HEK293 (cell line): ENCODE data around the gene GSN.
A peak's percentile ranks its signal among the peaks of the same experiment; 100 is the strongest.

ENCODE experiments used
- CTCF ChIA-PET: fragments of 350-600 bp; formaldehyde crosslinking; extraction: SDS; loops from one replicate; lab custom pipeline; 2021; ENCODE audit warnings: antibody characterized with exemption; lab: Yijun Ruan, JAX
- POLR2A ChIA-PET: fragments of 300-600 bp; formaldehyde crosslinking; extraction: SDS; loops from one replicate; lab custom pipeline; 2020; ENCODE audit warnings: antibody characterized with exemption, inconsistent platforms; lab: Yijun Ruan, JAX
- H3K27ac ChIP-seq: fragments of 200-500 bp; sonication (Bioruptor generic); 2 replicates; pipeline ENCODE4 v1.5.1; 2014; ENCODE audit warnings: low read depth, low read length, control low read depth, inconsistent platforms; ENCODE audit errors: extremely low read depth
- H3K36me3 ChIP-seq, 2 experiments: fragments of 200-500 bp in 1 of 2; sonication (Bioruptor generic) in 1 of 2; 1 replicate in 1 of 2; 2 replicates in 1 of 2; pipeline ENCODE4 v1.5.1; 2014 to 2017; ENCODE audit warnings: inconsistent platforms in 2 of 2, low read length in 2 of 2; ENCODE audit not compliant: control insufficient read depth in 2 of 2, insufficient read depth in 1 of 2
- H3K4me1 ChIP-seq: fragments of 200-500 bp; sonication (Bioruptor generic); 2 replicates; pipeline ENCODE4 v1.5.1; 2014; ENCODE audit warnings: mild to moderate bottlenecking, low read length, inconsistent platforms; ENCODE audit not compliant: control insufficient read depth, insufficient read depth
- H3K4me3 ChIP-seq: 2 replicates; pipeline ENCODE4 v1.5.1; 2011; ENCODE audit warnings: low read depth, mild to moderate bottlenecking, control low read depth, low read length, moderate library complexity
- H3K9me3 ChIP-seq: fragments of 200-500 bp; sonication (Bioruptor generic); 2 replicates; pipeline ENCODE4 v1.5.1; 2014; ENCODE audit warnings: low read depth, low read length, inconsistent platforms; ENCODE audit not compliant: control insufficient read depth, insufficient read depth
- GLIS1 ChIP-seq: fragments of 450-650 bp; formaldehyde crosslinking; IDR thresholded peaks from 2 replicates; pipeline ENCODE4 v1.5.1; 2016; ENCODE audit warnings: missing biosample characterization, missing genetic modification characterization
- KLF1 ChIP-seq: fragments of 450-650 bp; formaldehyde crosslinking; IDR thresholded peaks from 2 replicates; pipeline ENCODE4 v1.5.1; 2016; ENCODE audit warnings: missing biosample characterization, missing genetic modification characterization
- ZBTB20 ChIP-seq: fragments of 450-650 bp; formaldehyde crosslinking; IDR thresholded peaks from 2 replicates; pipeline ENCODE4 v1.5.1; 2016; ENCODE audit warnings: missing biosample characterization, missing genetic modification characterization
- ZFHX2 ChIP-seq: fragments of 450-650 bp; formaldehyde crosslinking; conservative IDR thresholded peaks from 2 replicates; pipeline ENCODE4 v1.5.1; 2016; ENCODE audit warnings: missing biosample characterization, missing genetic modification characterization
- ZNF112 ChIP-seq: fragments of 450-650 bp; formaldehyde crosslinking; IDR thresholded peaks from 2 replicates; pipeline ENCODE4 v1.5.0; 2017; ENCODE audit warnings: missing biosample characterization, missing genetic modification characterization
- ZNF18 ChIP-seq: fragments of 450-650 bp; formaldehyde crosslinking; IDR thresholded peaks from 2 replicates; pipeline ENCODE4 v1.5.1; 2016; ENCODE audit warnings: missing biosample characterization, missing genetic modification characterization
- ZNF362 ChIP-seq: fragments of 450-650 bp; formaldehyde crosslinking; IDR thresholded peaks from 2 replicates; pipeline ENCODE4 v1.5.1; 2016; ENCODE audit warnings: missing biosample characterization, missing genetic modification characterization
- ZNF398 ChIP-seq: fragments of 450-650 bp; formaldehyde crosslinking; IDR thresholded peaks from 2 replicates; pipeline ENCODE4 v1.5.1; 2017; ENCODE audit warnings: missing biosample characterization, missing genetic modification characterization
- ZNF560 ChIP-seq: fragments of 450-650 bp; formaldehyde crosslinking; IDR thresholded peaks from 2 replicates; pipeline ENCODE4 v1.5.1; 2017; ENCODE audit warnings: missing biosample characterization, missing genetic modification characterization, borderline replicate concordance
- ZNF768 ChIP-seq: fragments of 450-650 bp; formaldehyde crosslinking; IDR thresholded peaks from 2 replicates; pipeline ENCODE4 v1.5.1; 2018; ENCODE audit warnings: missing biosample characterization, mild to moderate bottlenecking, missing genetic modification characterization
- ZNF830 ChIP-seq: fragments of 450-650 bp; IDR thresholded peaks from 2 replicates; pipeline ENCODE4 v1.5.0; 2018; ENCODE audit warnings: missing biosample characterization, missing genetic modification characterization, low read depth, mild to moderate bottlenecking, moderate library complexity

The GSN gene

GRCh38 chr9:121286973-121287741 is 19.2 kb downstream of the GSN start (continued):
- TF ChIP-seq ZNF830 (tag by site-specific recombination) (no peak), KLF1 (peak; percentile 60; the same call in 1 of the 2 replicates)

- ChIA-PET CTCF (interaction anchor here (0.6 to 6.2 kb wide), 7 partner anchors 10 to 306 kb away, joined by 3 to 42 read pairs (median 3); no protein-coding TSS in a partner anchor), POLR2A (interaction anchor here (0.5 kb wide), 1 partner anchor 1946 kb away, joined by 4 read pairs; no protein-coding TSS in a partner anchor)
- Histone ChIP-seq H3K9me3 (no peaks in the 10 kb centered on the region), H3K36me3 (no peaks in the 10 kb centered on the region), H3K4me3 (no peak overlapping the region), H3K27ac (peak overlapping the region; percentile 35; the same call in 1 of the 2 replicates), H3K4me1 (peaks cover 8% of the 10 kb centered on the region; the same call in 1 of the 2 replicates)
- TF ChIP-seq ZNF112 (no peak), GLIS1 (tag by site-specific recombination) (no peak), ZNF18 (tag by site-specific recombination) (no peak)
Observed at GRCh38 chr9:121288673-121289025, 20.7 kb downstream of the GSN start.

- H3K27ac ChIP-seq = peak overlapping the region; percentile 35; the same call in 1 of the 2 replicates
- CTCF ChIA-PET = interaction anchor here (0.6 to 6.2 kb wide), 5 partner anchors 11 to 306 kb away, joined by 3 to 42 read pairs (median 3); no protein-coding TSS in a partner anchor
Observed at GRCh38 chr9:121289026-121289771, 21.2 kb downstream of the GSN start.

More at GRCh38 chr9:121289026-121289771, 21.2 kb downstream of the GSN start:
- peak; percentile 47; the same call in 1 of the 2 replicates for TF ChIP-seq ZNF398 (tag by site-specific recombination)
- TF ChIP-seq ZBTB20 (tag by site-specific recombination) = peak; percentile 33
- peak; percentile 12; the same call in 1 of the 2 replicates for TF ChIP-seq ZNF362 (tag by site-specific recombination)
- no peak for TF ChIP-seq ZNF560 (tag by site-specific recombination)
- 0 out of 2 replicates have a peak, but pooled peaks have one; percentile 12 for TF ChIP-seq ZFHX2 (tag by site-specific recombination)
- 0 out of 2 replicates have a peak, but pooled peaks have one; percentile 57 for TF ChIP-seq ZNF768
- POLR2A ChIA-PET = interaction anchor here (0.5 to 0.9 kb wide), 2 partner anchors 21 to 1945 kb away, joined by 4 read pairs; partner anchors contain the start of gene GSN
- no peaks in the 10 kb centered on the region for H3K36me3 ChIP-seq
- H3K9me3 ChIP-seq = no peaks in the 10 kb centered on the region
- peaks cover 8% of the 10 kb centered on the region; the same call in 1 of the 2 replicates for H3K4me1 ChIP-seq
- H3K4me3 ChIP-seq = no peak overlapping the region
